LNCAP (cell line): Measurements from ENCODE around the gene ENGASE.

Source experiments
- TF ChIP-seq, protein P1 (sequence below): fragments of 450-650 bp; IDR thresholded peaks from 2 replicates; pipeline ENCODE4 v1.5.1; 2017; ENCODE audit warnings: mild to moderate bottlenecking

The ENGASE gene

DNA sequence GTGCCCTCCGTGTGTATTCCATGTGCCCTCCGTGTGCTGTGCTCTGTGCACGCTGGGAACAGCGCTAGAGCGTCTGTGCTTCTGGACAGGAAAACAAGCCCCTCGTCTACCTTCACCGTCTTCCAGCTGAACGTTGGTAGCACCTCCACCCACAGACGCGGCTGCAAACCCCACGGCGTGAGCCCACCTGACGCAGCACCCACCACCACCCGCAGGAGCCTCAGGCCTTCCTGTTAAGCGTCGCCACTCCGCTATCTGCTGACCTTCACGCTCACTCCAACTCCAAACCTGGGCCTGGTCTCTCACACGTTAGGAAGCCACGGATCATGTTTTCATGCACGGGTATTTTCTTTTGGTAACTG lies 56.6 kb downstream of the ENGASE start:
- TF ChIP-seq, protein P1, sequence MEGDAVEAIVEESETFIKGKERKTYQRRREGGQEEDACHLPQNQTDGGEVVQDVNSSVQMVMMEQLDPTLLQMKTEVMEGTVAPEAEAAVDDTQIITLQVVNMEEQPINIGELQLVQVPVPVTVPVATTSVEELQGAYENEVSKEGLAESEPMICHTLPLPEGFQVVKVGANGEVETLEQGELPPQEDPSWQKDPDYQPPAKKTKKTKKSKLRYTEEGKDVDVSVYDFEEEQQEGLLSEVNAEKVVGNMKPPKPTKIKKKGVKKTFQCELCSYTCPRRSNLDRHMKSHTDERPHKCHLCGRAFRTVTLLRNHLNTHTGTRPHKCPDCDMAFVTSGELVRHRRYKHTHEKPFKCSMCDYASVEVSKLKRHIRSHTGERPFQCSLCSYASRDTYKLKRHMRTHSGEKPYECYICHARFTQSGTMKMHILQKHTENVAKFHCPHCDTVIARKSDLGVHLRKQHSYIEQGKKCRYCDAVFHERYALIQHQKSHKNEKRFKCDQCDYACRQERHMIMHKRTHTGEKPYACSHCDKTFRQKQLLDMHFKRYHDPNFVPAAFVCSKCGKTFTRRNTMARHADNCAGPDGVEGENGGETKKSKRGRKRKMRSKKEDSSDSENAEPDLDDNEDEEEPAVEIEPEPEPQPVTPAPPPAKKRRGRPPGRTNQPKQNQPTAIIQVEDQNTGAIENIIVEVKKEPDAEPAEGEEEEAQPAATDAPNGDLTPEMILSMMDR, result no peak

DNA sequence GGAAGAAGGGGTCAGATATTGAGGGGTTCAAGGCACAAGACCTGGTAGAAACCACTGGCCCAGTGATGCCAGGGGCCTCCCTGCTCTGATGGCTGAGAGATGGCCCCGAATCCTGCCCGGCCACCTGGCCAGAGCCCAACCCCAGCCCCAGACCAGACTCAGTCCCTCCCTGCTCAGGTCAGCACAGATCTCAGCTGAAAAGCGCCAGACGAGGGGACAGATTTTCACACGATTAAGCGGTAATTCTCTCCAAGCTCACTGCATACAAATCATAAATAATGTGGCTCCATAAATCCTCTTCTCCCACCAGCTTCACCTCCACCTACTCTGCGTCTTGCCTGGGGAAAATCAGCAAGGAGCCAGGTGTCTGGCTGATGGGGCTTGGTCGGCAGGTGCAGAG lies 57.1 kb downstream of the ENGASE start:
- TF ChIP-seq, protein P1, result no peak

DNA sequence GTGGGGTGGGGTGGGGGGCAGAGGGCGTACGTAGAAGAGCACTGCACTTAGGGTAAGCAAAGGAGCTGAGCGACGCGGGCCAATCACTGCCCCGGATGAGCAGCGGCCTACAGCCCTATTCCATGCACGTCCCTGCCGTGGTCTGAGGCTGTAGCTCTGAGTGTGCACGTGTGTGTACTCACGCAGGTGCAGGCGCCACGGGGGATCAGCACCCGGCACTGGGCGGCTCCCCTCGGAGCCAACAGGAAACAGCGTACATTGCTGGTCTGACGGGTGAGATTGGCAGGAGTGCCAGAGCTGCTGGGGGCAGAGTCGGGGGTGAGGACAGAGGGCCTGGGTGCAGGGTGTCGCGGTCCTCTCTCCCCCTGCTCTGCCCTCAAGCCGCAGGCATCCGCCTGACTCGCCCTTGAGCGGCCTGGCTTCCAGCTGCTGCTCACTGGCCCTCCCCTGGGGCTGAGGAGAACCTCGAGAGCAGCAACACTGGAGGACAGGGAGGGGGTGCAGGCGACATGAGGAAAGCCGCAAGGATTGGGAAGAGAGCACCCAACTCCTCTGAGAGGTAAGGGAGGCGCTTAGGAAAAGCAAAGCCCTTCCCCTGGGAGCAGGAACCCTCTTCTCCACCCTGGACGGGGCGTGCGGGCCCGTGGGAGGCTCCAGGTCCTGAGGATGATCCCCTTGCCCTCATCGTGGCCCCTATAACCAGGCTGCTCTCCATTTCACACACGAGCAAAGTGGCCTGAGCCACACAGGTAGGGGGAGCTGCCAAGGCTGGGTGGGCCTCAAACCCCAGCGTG lies 57.8 kb downstream of the ENGASE start:
- TF ChIP-seq, protein P1, result no peak

DNA sequence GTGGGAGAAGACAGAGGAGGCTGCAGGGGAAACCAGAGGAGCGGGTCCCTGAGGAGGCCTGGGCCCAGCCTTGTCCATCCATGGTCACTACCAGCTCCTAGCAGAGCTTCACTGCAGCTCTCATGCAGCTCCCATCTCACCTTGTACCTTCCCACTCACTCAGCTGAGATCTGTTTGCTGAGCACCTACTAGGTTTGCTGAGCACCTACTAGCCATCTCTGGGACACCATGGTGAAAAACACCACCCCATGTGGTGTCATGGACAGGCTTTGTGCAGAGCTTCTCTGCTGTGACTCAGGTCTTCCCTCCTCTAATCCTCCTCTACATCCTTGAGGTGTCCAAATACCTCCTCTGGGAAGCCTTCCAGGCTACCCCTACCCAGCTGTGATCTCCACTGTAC lies 58.6 kb downstream of the ENGASE start:
- TF ChIP-seq, protein P1, result no peak

DNA sequence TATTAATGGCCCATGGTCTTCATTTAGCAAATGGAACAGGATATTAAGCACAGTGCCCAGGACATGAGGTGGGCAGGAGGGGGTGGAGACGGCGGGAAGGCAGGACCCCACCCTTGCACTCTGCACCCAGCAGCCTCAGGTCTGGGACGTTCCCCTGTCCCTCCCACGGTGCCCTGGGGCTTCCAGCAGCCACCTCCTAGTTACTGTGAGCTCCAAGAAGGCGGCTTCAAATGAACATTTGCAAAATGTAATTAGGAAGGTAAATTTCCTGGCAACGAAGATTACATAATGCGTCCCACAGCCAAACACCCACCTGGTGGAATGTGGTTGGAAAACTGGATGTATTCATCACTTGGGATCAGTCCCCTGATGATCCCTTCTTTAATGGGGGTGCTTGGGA lies 59.4 kb downstream of the ENGASE start:
- TF ChIP-seq, protein P1, result no peak

DNA sequence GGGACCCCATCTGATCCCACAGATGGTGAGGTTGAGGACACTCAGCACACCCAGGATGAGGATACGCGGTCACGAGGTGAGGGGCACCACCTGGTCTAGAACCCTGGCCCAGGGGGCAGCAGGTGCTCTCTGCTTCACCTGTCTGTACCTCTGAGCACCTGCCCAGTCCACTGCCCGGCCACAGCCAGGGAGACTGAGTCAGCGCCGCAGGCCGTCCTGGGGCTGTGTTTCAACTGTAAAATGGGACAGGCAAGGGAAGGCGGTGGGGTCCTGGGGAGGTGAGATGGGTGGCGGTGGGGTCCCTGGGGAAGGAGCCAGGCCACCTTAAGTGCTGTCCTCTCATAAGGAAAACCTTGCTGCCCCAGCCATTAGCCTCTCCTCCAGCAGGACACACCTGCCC lies 60.4 kb downstream of the ENGASE start:
- TF ChIP-seq, protein P1, result no peak

DNA sequence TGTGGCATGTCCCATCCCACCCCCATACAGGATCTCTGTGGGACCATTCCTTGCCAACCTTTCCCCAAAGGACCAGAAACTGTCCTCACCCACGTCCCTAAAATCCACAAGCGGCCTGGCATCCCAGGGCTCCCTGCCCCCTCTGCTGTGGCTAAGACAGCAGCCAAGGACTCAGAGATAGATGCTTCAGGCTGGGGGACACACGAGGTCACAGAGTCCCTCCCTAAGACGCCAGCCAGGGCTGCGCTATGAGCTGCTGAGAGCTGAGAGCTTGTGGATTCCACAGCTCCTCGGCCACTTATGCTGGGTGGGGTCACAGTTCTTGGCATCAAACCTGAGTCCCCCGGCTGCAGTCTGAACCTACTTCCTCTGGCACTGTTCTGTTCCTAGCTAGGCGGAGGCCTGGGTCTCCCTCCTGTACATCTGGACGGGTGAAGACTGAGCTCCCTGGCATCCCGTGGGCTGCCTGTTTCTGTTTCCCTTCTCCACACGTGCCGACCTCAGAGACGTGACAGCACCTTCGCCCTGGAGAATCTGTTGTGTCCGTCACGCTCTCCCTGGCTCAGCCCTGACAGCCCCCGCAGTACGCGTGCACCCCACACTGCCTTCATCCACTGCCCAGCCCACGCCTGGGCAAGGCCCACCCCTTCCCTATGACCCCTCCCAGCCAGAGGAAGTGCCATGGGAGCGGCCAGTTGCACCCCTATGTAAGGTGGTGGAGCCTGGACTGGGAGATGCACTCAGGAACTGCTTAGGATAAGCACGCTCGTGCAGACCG lies 61.2 kb downstream of the ENGASE start:
- TF ChIP-seq, protein P1, result no peak
